Superior temporal gyrus (tissue), 1 donor: ENCODE data around the gene PLCB4.
A peak's percentile ranks its signal among the peaks of the same experiment; 100 is the strongest.

Source experiments
- DNase-seq: peaks from one replicate; pipeline ENCODE4 v3.0.0-alpha.2; 2016; ENCODE audit errors: extremely low spot score

PLCB4 gene

GRCh38 chr20:9321007-9321406 is 252.1 kb downstream of the PLCB4 start:
- DNase-seq: no peak

GRCh38 chr20:9322661-9323060 is 253.8 kb downstream of the PLCB4 start:
- DNase-seq: peak; percentile 48

GRCh38 chr20:9323622-9324021 is 254.7 kb downstream of the PLCB4 start:
- no peak for DNase-seq

- DNase-seq: no peak
Observed at GRCh38 chr20:9329355-9330101, 260.6 kb downstream of the PLCB4 start.

- DNase-seq: no peak
Observed at GRCh38 chr20:9330151-9330550, 261.3 kb downstream of the PLCB4 start.

- no peak for DNase-seq
Observed at GRCh38 chr20:9331707-9332435, 263.0 kb downstream of the PLCB4 start.

GRCh38 chr20:9332791-9333479 is 264.0 kb downstream of the PLCB4 start:
- DNase-seq: no peak

- DNase-seq: no peak
Observed at GRCh38 chr20:9334866-9335265, 266.0 kb downstream of the PLCB4 start.

- DNase-seq: no peak
Observed at GRCh38 chr20:9338101-9338500, 269.2 kb downstream of the PLCB4 start.

GRCh38 chr20:9339708-9340107 is 270.8 kb downstream of the PLCB4 start:
- DNase-seq: no peak

GRCh38 chr20:9342651-9343050 is 273.8 kb downstream of the PLCB4 start:
- no peak for DNase-seq

- no peak for DNase-seq
Observed at GRCh38 chr20:9344083-9344920, 275.4 kb downstream of the PLCB4 start.

GRCh38 chr20:9348316-9348715 is 279.4 kb downstream of the PLCB4 start:
- DNase-seq: no peak

- no peak for DNase-seq
Observed at GRCh38 chr20:9348747-9349146, 279.9 kb downstream of the PLCB4 start.

- DNase-seq: no peak
Observed at GRCh38 chr20:9349249-9349648, 280.4 kb downstream of the PLCB4 start.

- DNase-seq: no peak
Observed at GRCh38 chr20:9352739-9353138, 283.9 kb downstream of the PLCB4 start.

- no peak for DNase-seq
Observed at GRCh38 chr20:9353180-9353915, 284.5 kb downstream of the PLCB4 start.

GRCh38 chr20:9353916-9354276 is 285.0 kb downstream of the PLCB4 start:
- DNase-seq: no peak

- DNase-seq: no peak
Observed at GRCh38 chr20:9354579-9354978, 285.7 kb downstream of the PLCB4 start.

- no peak for DNase-seq
Observed at GRCh38 chr20:9358001-9358400, 289.1 kb downstream of the PLCB4 start.
